Heart left ventricle (tissue), 16 donors: ENCODE data around the gene KLHDC7B. TPM values are rescaled to one million over a fixed set of nuclear protein-coding genes. Genes with fewer than 3 reads are reported as not detected.
"Not testable (repeated sequence)": the region's sequence is repeated elsewhere in the genome, so short reads cannot be mapped to it uniquely, and the experiment has no call there.

ENCODE experiments used
- ATAC-seq, 4 donors: fragments of 200-7000 bp; cut with Tn5 transposase; one replicate each; pipeline ENCODE4 v1.9.1; 2020 to 2022; ENCODE audit warnings: moderate library complexity in 4 of 4, mild to moderate bottlenecking in 3 of 4, moderate number of reproducible peaks in 1 of 4
- DNase-seq, 5 donors: peaks; one replicate each; pipeline ENCODE4 v3.0.0-alpha.2; 2020
- H3K27ac ChIP-seq, 12 donors: fragments of 200-600 bp; sonication (generic) in 4 of 12; one replicate each; pipeline versions ENCODE4 v1.5.0 to v1.8.0; 2016 to 2022; ENCODE audit warnings: mild to moderate bottlenecking in 2 of 12
- H3K27me3 ChIP-seq, 9 donors: fragments of 200-600 bp; sonication (generic) in 2 of 9; one replicate each; pipeline versions ENCODE4 v1.5.1 to v1.8.0; 2016 to 2022; ENCODE audit warnings: mild to moderate bottlenecking in 3 of 9
- H3K36me3 ChIP-seq, 9 donors: fragments of 200-600 bp; sonication (generic) in 2 of 9; one replicate each; pipeline versions ENCODE4 v1.5.0 to v1.8.0; 2018 to 2022; ENCODE audit warnings: mild to moderate bottlenecking in 2 of 9
- H3K4me1 ChIP-seq, 12 donors: fragments of 200-600 bp; sonication (generic) in 4 of 12; one replicate each; pipeline versions ENCODE4 v1.5.0 to v1.8.0; 2016 to 2022; ENCODE audit warnings: mild to moderate bottlenecking in 3 of 12
- H3K4me3 ChIP-seq, 12 donors: fragments of 200-600 bp; sonication (generic) in 4 of 12; one replicate each; pipeline versions ENCODE4 v1.5.0 to v1.8.0; 2017 to 2022; ENCODE audit warnings: mild to moderate bottlenecking in 9 of 12, moderate library complexity in 4 of 12
- H3K9me3 ChIP-seq, 12 donors: fragments of 200-600 bp; sonication (generic) in 4 of 12; one replicate each; pipeline versions ENCODE4 v1.5.0 to v1.8.0; 2016 to 2022; ENCODE audit warnings: mild to moderate bottlenecking in 1 of 12
- CTCF ChIP-seq, 12 donors: fragments of 200-600 bp; sonication (generic) in 4 of 12; IDR thresholded peaks; one replicate each; pipeline versions ENCODE4 v1.5.0 to v1.8.0; 2018 to 2022; ENCODE audit warnings: antibody characterized with exemption in 12 of 12, mild to moderate bottlenecking in 5 of 12
- POLR2A ChIP-seq, 2 donors: fragments of 450-650 bp; IDR thresholded peaks; one replicate each; pipeline ENCODE4 v1.6.1; 2017; ENCODE audit warnings: antibody characterized with exemption in 2 of 2, mild to moderate bottlenecking in 2 of 2, moderate library complexity in 2 of 2
- WGBS, 4 donors: extraction: QIAGEN DNeasy Blood & Tissue Kit in 2 of 4; methylation state at CpG; one replicate each; pipeline versions ENCODE4 v1.1.5 to v1.1.7; 2013 to 2018; 5-methylcytosine and 5-hydroxymethylcytosine counted together
- intact Hi-C, 10 donors: fragments of 100-400 bp; cut with DNase I; formaldehyde crosslinking; loops; one replicate each; pipeline versions ENCODE4 v1.11.1 to v1.14.2; 2022
- polyA plus RNA-seq, 2 donors: library from polyadenylated mRNA; stranded (reverse); fragments of 200-250 nt; gene quantifications; one replicate each; pipeline ENCODE4 v1.2.3, GENCODE V29; 2013
- total RNA-seq, 9 donors: library from RNA; depleted of rRNA in 2 of 9; stranded (reverse); fragments of >200 nt in 2 of 9; fragmentation: NEBNext Ultra II Directional in 3 of 9; extraction: Animal tissue kit (Norgen Biotek cat#: 25700) in 3 of 9; gene quantifications; one replicate each; pipeline versions ENCODE4 v1.1.0 to v1.2.4, GENCODE V29; 2016 to 2023
- donor health status: ischemic (EF 13 %, LVEDD 7.1; RV severe dilation, severe dysfunction).
- donor health status: healthy with polysubstance abuse.
- donor health status: DM: no; HTN: yes; CAD: no.
- donor health status: DM: no; HTN: no; CAD: no.
- donor health status: ischemic (EF 25% LVEDD 6.9; RV normal size, moderate dysfunction).
- donor health status: ischemic (EF 25% LVEDD 5.7; RV mildly dilated, moderate dysfunction).
- donor health status: healthy.
- donor health status: DM: yes; HTN: yes; CAD: no.
- donor health status: ischemic (EF 35%, LVEDD 5.7; RV mildly dilated, moderate dysfunction).
- donor health status: nonischemic (EF 11% LVEDD 7.7; RV severe dilation, severe dysfunction).
- donor health status: DM: yes; HTN: yes; CAD: no.
- donor health status: PGD.
- donor health status: ischemic (EF 29% LVEDD 5.4; RV normal size, mild dysfunction).
- donor health status: nonischemic (EF 23%, LVEDD 6.1; RV moderate dilation, normal function).

Gene KLHDC7B
- total and polyA plus RNA-seq, 11 donors = 0.08 to 1.3 (median 0.13) TPM; not detected in 6

GRCh38 chr22:50516891-50517290 is 28.8 kb upstream of the KLHDC7B start:
- H3K27me3 ChIP-seq = no peaks in the 10 kb centered on the region
- intact Hi-C loops = no loop called here
- 73 to 82% (median 80%) methylated on average over 16 of the region's 16 CpGs for WGBS, 4 donors
- peak in 1 of 4 donors; percentile 4 for ATAC-seq
- H3K27ac ChIP-seq = no peak overlapping the region
- H3K4me3 ChIP-seq = no peak overlapping the region
- no peaks in the 10 kb centered on the region for H3K9me3 ChIP-seq
- TF ChIP-seq POLR2A (IDR thresholded peaks at IDR 0.05) (no peak), CTCF (IDR thresholded peaks at IDR 0.05) (no peak)
- DNase-seq = no peak
- H3K36me3 ChIP-seq = peaks cover 0 to 69% (median 56%) of the 10 kb centered on the region in 9 donors
- H3K4me1 ChIP-seq = no peaks in the 10 kb centered on the region

- no peak for TF ChIP-seq CTCF (IDR thresholded peaks at IDR 0.05)
- no peak for TF ChIP-seq POLR2A (IDR thresholded peaks at IDR 0.05)
- H3K9me3 ChIP-seq = no peaks in the 10 kb centered on the region
- peaks cover 0 to 73% (median 63%) of the 10 kb centered on the region in 9 donors for H3K36me3 ChIP-seq
- ATAC-seq = no peak
- no peak overlapping the region for H3K4me3 ChIP-seq
- no peak overlapping the region for H3K27ac ChIP-seq
- H3K4me1 ChIP-seq = no peaks in the 10 kb centered on the region
- intact Hi-C loops = no loop called here
- H3K27me3 ChIP-seq = no peaks in the 10 kb centered on the region
- WGBS, 4 donors = 84 to 92% (median 87%) methylated on average over 14 to 20 of the region's 20 CpGs
- DNase-seq = peak in 1 of 5 donors; percentile 13
These were observed 28.0 kb upstream of the KLHDC7B start for GRCh38 chr22:50517495-50518260.

GRCh38 chr22:50518606-50519005 is 27.1 kb upstream of the KLHDC7B start:
- ATAC-seq = no peak
- no peaks in the 10 kb centered on the region for H3K9me3 ChIP-seq
- peaks cover 0 to 83% (median 71%) of the 10 kb centered on the region in 9 donors for H3K36me3 ChIP-seq
- H3K4me3 ChIP-seq = no peak overlapping the region
- no peak overlapping the region for H3K27ac ChIP-seq
- H3K4me1 ChIP-seq = no peaks in the 10 kb centered on the region
- no peaks in the 10 kb centered on the region for H3K27me3 ChIP-seq
- TF ChIP-seq CTCF (IDR thresholded peaks at IDR 0.05) = no peak
- TF ChIP-seq POLR2A (IDR thresholded peaks at IDR 0.05) = no peak
- intact Hi-C loops = no loop called here
- WGBS, 4 donors = 94 to 95% (median 95%) methylated on average over 6 to 7 of the region's 7 CpGs
- DNase-seq = peak in 1 of 5 donors; percentile 11

- H3K9me3 ChIP-seq = no peaks in the 10 kb centered on the region
- intact Hi-C loops = no loop called here
- no peak overlapping the region for H3K27ac ChIP-seq
- TF ChIP-seq POLR2A (IDR thresholded peaks at IDR 0.05) (no peak), CTCF (IDR thresholded peaks at IDR 0.05) (no peak)
- H3K27me3 ChIP-seq = no peaks in the 10 kb centered on the region
- DNase-seq (peak in 1 of 5 donors; percentile 12), ATAC-seq (no peak)
- peaks cover 0 to 5% (median 2%) of the 10 kb centered on the region in 12 donors for H3K4me1 ChIP-seq
- H3K36me3 ChIP-seq = peaks cover 0 to 88% (median 76%) of the 10 kb centered on the region in 9 donors
- no peak overlapping the region for H3K4me3 ChIP-seq
- WGBS, 4 donors = 92 to 98% (median 96%) methylated on average over 7 to 8 of the region's 8 CpGs
These were observed 26.5 kb upstream of the KLHDC7B start for GRCh38 chr22:50519151-50519550.

- WGBS, 4 donors = 95 to 96% (median 95%) methylated on average over 8 of the region's 8 CpGs
- not testable (repeated sequence) for H3K9me3 ChIP-seq, H3K27ac ChIP-seq, H3K4me3 ChIP-seq, H3K27me3 ChIP-seq, ATAC-seq, DNase-seq
- Histone ChIP-seq H3K36me3 (peaks cover 0 to 92% (median 76%) of the 10 kb centered on the region in 9 donors), H3K4me1 (peaks cover 0 to 15% (median 12%) of the 10 kb centered on the region in 12 donors)
- intact Hi-C loops = loop anchor here in 1 of 10 donors (10.0 kb wide), 1 partner anchor 275 kb away; the partner anchor contains the start of gene TUBGCP6
These were observed 25.5 kb upstream of the KLHDC7B start for GRCh38 chr22:50520184-50520583.
